ENCODE measurements around the gene GTPBP6.

DNA sequence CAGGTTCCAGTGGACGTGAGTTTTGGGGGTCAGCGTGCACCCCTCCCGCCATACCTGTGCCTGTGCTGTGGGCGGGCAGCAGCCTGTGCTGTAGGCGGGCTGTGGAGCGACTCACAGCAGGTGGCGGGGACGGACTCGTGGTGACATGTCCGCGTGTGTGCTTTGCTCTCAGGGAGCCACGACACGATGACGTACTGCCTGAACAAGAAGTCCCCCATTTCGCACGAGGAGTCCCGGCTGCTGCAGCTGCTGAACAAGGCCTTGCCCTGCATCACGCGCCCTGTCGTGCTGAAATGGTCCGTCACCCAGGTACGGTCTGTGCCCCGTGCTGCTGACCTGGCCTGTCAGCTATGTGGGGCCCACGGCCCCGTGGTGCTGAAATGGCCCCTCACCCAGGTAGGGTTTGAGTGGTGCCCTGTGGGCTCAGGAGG is 30.0 kb downstream of the GTPBP6 start:
- TF ChIP-seq, protein P1, sequence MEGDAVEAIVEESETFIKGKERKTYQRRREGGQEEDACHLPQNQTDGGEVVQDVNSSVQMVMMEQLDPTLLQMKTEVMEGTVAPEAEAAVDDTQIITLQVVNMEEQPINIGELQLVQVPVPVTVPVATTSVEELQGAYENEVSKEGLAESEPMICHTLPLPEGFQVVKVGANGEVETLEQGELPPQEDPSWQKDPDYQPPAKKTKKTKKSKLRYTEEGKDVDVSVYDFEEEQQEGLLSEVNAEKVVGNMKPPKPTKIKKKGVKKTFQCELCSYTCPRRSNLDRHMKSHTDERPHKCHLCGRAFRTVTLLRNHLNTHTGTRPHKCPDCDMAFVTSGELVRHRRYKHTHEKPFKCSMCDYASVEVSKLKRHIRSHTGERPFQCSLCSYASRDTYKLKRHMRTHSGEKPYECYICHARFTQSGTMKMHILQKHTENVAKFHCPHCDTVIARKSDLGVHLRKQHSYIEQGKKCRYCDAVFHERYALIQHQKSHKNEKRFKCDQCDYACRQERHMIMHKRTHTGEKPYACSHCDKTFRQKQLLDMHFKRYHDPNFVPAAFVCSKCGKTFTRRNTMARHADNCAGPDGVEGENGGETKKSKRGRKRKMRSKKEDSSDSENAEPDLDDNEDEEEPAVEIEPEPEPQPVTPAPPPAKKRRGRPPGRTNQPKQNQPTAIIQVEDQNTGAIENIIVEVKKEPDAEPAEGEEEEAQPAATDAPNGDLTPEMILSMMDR (IDR thresholded peaks at IDR 0.05), result no peak
- no peak for TF ChIP-seq POLR2A (IDR thresholded peaks at IDR 0.05)

Data from right lobe of liver (tissue), 4 donors.